ENCODE measurements around the gene PRRC1. TPM values are rescaled to one million over a fixed set of nuclear protein-coding genes. Genes with fewer than 3 reads are reported as not detected.

PRRC1 gene
- total and polyA plus RNA-seq, 2 experiments from 2014 or later, result 31.9 to 33.9 TPM

GRCh38 chr5:127596501-127596900, 79.1 kb downstream of the PRRC1 start:
- Histone ChIP-seq H3K27ac (no peak overlapping the region), H3K4me3 (no peak overlapping the region), H3K36me3 (no peaks in the 10 kb centered on the region), H3K4me1 (ENCODE audit: low read depth) (peaks cover 5% of the 10 kb centered on the region), H3K9me3 (ENCODE audit: low read depth) (no peaks in the 10 kb centered on the region), H3K27me3 (no peaks in the 10 kb centered on the region)
- TF ChIP-seq CTCF (IDR thresholded peaks at IDR 0.05; ENCODE audit: low read depth, low read length), result no peak
- DNase-seq (ENCODE audit: low read depth in 1 of 2, low spot score in 1 of 2), result no peak

GRCh38 chr5:127599320-127599719, 81.9 kb downstream of the PRRC1 start:
- no peak for TF ChIP-seq CTCF (IDR thresholded peaks at IDR 0.05; ENCODE audit: low read depth, low read length)
- peaks cover 17% of the 10 kb centered on the region for H3K4me1 ChIP-seq (ENCODE audit: low read depth)
- H3K9me3 ChIP-seq (ENCODE audit: low read depth), result no peaks in the 10 kb centered on the region
- H3K27ac ChIP-seq, result no peak overlapping the region
- H3K4me3 ChIP-seq, result no peak overlapping the region
- H3K27me3 ChIP-seq, result no peaks in the 10 kb centered on the region
- H3K36me3 ChIP-seq, result no peaks in the 10 kb centered on the region
- no peak for DNase-seq (ENCODE audit: low read depth in 1 of 2, low spot score in 1 of 2)

GRCh38 chr5:127599847-127600246, 82.4 kb downstream of the PRRC1 start:
- no peaks in the 10 kb centered on the region for H3K9me3 ChIP-seq (ENCODE audit: low read depth)
- no peak for TF ChIP-seq CTCF (IDR thresholded peaks at IDR 0.05; ENCODE audit: low read depth, low read length)
- no peak for DNase-seq (ENCODE audit: low read depth in 1 of 2, low spot score in 1 of 2)
- peaks cover 17% of the 10 kb centered on the region for H3K4me1 ChIP-seq (ENCODE audit: low read depth)
- no peak overlapping the region for H3K27ac ChIP-seq
- H3K4me3 ChIP-seq, result no peak overlapping the region
- no peaks in the 10 kb centered on the region for H3K27me3 ChIP-seq
- H3K36me3 ChIP-seq, result no peaks in the 10 kb centered on the region

GRCh38 chr5:127601111-127601510, 83.7 kb downstream of the PRRC1 start:
- no peak for TF ChIP-seq CTCF (IDR thresholded peaks at IDR 0.05; ENCODE audit: low read depth, low read length)
- no peaks in the 10 kb centered on the region for H3K27me3 ChIP-seq
- no peaks in the 10 kb centered on the region for H3K9me3 ChIP-seq (ENCODE audit: low read depth)
- no peak overlapping the region for H3K4me3 ChIP-seq
- H3K36me3 ChIP-seq, result no peaks in the 10 kb centered on the region
- no peak for DNase-seq (ENCODE audit: low read depth in 1 of 2, low spot score in 1 of 2)
- H3K4me1 ChIP-seq (ENCODE audit: low read depth), result peaks cover 17% of the 10 kb centered on the region
- no peak overlapping the region for H3K27ac ChIP-seq

GRCh38 chr5:127601601-127602000, 84.2 kb downstream of the PRRC1 start:
- peaks cover 17% of the 10 kb centered on the region for H3K4me1 ChIP-seq (ENCODE audit: low read depth)
- no peak overlapping the region for H3K4me3 ChIP-seq
- no peak for TF ChIP-seq CTCF (IDR thresholded peaks at IDR 0.05; ENCODE audit: low read depth, low read length)
- no peaks in the 10 kb centered on the region for H3K36me3 ChIP-seq
- no peaks in the 10 kb centered on the region for H3K27me3 ChIP-seq
- no peak overlapping the region for H3K27ac ChIP-seq
- H3K9me3 ChIP-seq (ENCODE audit: low read depth), result no peaks in the 10 kb centered on the region
- DNase-seq (ENCODE audit: low read depth in 1 of 2, low spot score in 1 of 2), result no peak

- Histone ChIP-seq H3K27ac (no peak overlapping the region), H3K36me3 (no peaks in the 10 kb centered on the region), H3K4me1 (ENCODE audit: low read depth) (peaks cover 14% of the 10 kb centered on the region), H3K9me3 (ENCODE audit: low read depth) (no peaks in the 10 kb centered on the region), H3K4me3 (no peak overlapping the region), H3K27me3 (no peaks in the 10 kb centered on the region)
- no peak for TF ChIP-seq CTCF (IDR thresholded peaks at IDR 0.05; ENCODE audit: low read depth, low read length)
- no peak for DNase-seq (ENCODE audit: low read depth in 1 of 2, low spot score in 1 of 2)
Measured at GRCh38 chr5:127602481-127602880, 85.0 kb downstream of the PRRC1 start.
